HuH-7.5 (cell line): ENCODE measurements around the gene MRPL58.
"Not testable (repeated sequence)": the region's sequence is repeated elsewhere in the genome, so short reads cannot be mapped to it uniquely, and the experiment has no call there.

Source experiments
- DNase-seq: peaks from one replicate; pipeline ENCODE4 v3.0.0; 2011; ENCODE audit warnings: low spot score

Gene MRPL58

DNA sequence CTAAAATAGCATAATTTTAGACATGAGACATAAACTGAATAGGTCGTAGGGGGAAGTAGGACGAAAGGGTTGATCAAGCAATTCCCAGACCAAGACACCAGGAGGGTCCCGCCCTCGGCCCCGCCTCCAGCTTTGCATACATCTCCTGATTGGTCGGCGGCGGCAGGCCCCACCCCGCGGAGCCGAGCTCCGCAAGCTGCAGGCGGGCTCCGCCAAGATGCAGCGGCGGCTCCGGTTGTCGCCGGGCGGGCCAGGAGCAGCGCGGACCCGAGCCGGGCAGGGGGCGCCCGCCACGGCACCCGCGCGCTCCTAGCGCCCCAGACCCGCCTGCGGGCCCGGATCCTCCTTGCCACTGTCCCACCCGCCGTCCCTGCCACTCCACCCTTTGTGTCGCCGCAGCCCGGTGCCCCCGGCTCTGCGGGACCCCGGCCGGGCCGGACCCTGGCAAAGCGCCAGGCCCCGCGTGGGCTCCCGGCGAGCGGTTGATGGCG lies 25.0 kb upstream of the MRPL58 start, which contains the start of gene CDR2L:
Gene CDR2L, plus strand, starts transcription at position 215 of the 491 bp plus-strand sequence. CDS start 412 bp downstream, outside the sequence.
- peak; percentile 87 for DNase-seq

DNA sequence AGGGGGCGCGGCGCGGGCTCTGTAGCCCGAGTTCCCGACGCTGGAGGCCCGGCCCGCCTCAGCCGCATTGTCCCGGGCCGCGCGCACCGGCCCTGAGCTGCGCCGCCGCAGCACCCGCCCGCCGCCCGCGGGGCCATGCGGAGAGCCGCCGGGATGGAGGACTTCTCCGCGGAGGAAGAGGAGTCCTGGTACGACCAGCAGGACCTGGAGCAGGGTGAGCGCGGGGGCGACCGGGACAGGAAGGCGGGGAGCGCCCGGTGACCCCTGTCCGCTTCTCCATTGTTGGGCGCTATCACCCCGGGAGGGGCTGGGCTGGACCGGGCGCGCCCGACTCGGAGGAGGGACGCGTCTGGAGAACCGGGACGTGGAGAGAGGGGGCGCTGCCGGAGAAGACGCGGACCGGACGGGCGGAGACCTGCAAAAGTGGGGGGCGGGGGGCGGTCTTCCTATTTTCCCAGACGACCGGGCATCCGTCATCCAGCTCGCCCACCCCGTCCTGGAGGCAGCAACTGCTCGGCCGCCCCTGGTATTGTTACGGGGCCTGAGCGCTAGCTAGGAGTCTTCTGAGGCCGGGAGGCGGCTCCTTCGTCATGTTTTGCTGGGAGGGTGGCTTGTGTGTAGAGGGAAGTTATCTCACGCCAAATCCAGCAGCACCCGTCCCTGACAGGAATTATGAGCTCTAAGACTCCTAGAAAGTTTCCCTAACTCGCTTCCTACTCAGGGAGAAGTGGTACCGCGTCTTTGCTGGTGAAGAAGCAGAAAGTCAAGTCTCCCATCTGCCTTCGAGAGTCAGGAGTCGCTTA lies 24.4 kb upstream of the MRPL58 start:
- DNase-seq: peak; percentile 52

DNA sequence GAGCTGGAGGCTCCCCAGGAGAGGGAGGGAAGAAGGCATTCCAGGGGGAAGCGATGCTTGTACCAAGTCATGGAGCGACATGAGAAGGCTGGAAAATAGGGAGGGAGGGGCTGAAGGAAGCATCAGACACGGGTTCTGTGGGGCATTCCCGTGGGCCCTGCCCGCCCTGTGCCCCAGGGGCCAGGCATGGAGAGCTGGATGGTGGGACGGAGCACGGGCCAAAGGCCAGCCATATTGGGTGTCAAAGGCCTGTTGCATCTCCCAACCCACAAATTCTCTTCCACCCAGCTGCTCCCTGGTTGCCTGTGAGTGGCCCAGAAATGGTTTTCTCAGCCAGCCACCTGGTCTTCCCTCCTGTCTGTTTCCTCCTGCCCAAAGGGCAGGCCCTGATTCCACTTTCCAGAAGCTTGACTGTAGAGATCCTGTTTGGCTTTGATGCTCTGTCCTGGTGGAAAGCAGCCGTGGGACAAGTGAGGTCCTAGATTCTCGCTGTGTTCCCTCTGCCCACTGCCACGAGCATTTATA lies 21.8 kb upstream of the MRPL58 start:
- DNase-seq: no peak

DNA sequence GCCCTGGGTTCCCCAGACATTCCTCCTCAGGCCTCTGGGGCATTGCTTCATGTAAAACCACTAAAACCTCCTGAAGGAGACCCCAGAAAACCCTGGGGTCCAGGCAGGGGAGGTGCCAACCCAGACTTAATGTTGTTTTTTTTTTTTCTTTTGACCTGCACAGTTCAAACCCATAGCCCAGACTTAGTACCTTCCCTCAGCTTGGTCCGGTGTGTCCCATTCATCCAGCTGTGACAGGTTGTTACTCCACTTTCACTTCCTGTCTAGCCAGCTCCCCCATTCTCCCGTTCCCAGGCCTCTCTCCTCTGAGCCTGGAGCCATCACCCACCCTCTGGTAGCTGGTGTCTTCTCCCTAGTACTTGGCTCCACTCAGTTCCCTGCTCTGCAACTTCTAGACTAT lies 20.2 kb upstream of the MRPL58 start:
- DNase-seq: no peak

DNA sequence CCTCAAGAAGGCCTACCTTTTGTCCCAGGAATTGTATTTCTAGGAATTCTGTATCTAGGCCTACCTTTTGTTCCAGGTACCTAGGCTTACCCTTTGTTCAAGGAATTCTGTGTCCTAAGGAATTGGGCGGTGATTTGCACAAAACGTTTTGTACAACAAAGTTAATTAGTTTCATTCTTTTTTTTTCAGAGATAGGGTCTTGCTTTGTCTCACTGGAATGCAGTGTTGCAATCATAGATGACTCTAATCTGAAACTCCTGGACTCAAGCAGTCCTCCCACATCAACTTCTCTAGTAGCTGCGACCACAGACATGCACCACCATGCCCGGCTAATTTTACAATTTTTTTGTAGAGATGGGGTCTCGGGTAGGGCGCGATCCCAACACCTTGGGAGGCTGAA lies 18.0 kb upstream of the MRPL58 start:
- DNase-seq: no peak

DNA sequence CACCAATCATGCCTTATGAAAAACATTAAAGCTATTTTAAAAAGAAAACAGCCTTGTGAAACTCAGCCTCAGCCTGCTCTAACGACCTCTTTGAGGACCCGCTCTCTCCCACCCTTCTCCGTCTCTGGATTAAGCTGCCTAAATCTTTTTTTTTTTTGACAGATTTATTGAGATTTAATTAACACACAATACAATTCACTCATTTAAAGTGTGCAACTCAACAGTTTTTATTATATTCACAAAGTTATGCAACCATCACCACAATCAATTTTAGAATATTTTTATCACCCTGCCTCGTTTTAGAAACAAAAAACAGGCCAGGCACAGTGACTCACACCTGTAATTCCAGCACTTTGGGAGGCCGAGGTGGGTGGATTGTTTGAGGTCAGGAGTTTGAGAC lies 16.6 kb upstream of the MRPL58 start:
- DNase-seq: no peak

DNA sequence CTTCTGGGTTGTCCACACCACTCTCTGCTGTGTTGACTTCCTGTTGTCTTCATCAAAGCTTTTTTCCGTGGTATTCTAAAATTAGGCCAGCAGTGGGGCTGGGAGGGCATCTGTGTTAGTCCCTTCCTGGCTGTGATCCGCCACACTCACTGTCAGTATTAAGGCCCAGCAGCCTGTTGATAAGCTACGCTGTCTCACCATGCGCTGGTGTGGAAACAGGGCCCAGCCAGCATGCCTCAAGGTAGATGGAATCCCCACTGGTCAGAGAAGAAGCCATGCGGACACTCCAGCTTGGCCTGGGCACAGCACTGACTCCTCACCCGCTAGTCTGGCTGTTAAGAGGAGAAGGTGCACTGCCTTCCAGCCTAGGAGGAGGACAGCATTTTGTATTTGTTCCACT lies 13.7 kb upstream of the MRPL58 start:
- DNase-seq: no peak

DNA sequence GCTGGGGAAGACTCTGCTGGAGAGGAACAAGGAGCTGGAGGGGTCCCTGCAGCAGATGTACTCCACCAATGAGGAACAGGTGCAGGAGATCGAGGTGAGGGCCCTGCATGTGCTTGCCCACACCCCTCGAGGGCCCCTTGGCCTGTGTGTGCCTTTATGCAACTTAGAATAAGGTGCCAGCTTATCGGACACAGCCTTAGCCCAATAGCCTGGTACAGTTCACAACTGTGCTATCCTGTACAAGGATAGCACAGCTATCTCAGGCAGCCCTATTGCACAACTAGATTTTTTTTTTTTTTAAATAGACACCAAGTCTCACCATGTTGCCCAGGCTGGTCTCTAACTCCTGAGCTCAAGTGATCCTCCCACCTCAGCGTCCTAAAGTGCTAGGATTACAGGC lies 12.9 kb upstream of the MRPL58 start:
- no peak for DNase-seq

DNA sequence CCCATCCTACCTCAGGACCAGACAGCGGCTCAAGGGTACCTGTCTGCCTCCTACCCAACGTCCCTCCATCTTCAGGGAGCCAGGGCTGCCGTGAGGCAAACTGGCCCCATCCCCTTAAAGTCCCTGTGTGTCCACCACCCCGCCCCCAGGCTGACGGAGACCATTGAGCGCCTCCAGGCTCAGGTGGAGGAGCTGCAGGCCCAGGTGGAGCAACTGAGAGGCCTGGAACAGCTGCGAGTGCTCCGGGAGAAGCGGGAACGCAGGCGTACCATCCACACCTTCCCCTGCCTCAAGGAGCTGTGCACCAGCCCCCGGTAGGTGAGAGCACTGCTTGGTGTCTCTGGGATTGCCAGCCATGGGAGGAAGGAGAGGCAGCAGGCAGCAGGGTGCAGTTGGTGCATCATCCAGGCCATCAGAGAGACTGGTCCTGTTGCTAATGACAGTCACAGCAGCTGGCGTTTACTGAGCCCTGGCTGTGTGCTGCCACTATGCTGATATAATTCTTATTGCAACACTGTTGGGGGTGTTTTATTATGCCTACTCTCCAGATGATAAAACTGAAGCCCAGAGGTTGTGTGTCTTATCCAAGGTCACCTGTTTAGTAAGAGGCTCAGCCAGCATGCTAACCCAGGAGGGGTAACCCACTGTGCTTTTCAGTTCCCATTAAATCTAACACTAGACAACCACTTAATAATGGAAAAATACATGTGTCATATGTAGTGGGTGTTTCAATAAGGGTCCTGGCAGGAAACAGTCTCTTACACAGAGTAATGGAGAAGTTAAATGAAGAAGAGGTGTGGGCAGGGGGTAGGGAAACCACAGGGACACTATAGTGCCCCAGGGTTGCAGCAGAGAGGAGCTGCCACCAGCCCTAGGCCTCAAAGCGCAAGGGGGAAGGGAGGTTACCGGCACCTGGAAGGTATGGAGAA lies 10.3 kb upstream of the MRPL58 start:
- DNase-seq: no peak

DNA sequence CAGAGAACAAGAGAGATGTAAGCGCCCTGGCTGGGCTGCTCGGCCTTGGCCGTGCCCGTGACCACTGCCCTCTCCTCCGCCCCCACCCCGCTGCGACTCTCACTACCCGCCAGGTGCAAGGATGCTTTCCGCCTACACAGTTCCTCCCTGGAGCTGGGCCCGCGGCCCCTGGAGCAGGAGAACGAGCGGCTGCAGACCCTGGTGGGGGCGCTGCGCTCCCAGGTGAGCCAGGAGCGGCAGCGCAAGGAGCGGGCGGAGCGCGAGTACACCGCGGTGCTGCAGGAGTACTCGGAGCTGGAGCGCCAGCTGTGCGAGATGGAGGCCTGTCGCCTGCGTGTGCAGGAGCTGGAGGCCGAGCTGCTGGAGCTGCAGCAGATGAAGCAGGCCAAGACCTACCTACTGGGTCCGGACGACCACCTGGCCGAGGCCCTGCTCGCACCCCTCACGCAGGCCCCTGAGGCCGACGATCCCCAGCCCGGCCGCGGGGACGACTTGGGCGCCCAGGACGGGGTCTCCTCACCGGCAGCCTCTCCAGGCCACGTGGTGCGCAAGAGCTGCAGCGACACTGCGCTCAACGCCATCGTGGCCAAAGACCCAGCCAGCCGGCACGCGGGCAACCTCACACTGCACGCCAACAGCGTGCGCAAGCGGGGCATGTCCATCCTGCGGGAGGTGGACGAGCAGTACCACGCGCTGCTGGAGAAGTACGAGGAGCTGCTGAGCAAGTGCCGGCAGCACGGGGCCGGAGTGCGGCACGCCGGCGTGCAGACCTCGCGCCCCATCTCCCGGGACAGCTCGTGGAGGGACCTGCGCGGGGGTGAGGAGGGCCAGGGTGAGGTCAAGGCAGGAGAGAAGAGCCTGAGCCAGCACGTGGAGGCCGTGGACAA lies 9.2 kb upstream of the MRPL58 start:
- no peak for DNase-seq

DNA sequence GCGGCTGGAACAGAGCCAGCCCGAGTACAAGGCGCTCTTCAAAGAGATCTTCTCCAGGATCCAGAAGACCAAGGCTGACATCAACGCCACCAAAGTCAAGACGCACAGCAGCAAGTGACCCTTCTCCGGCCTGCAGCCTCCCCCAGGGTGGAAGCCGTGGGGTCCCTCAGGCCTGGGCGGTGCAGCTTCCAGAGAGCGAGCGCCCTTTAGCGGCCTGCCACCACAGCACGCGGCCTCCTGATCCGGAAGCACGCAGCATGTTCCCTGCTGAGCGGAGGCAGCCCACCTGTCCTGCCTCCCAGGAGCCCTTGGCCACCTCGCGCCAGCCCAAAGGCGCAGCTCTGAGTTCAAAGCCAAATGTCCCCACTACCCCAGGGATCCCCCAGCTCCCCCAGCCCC lies 8.5 kb upstream of the MRPL58 start:
- DNase-seq: no peak

DNA sequence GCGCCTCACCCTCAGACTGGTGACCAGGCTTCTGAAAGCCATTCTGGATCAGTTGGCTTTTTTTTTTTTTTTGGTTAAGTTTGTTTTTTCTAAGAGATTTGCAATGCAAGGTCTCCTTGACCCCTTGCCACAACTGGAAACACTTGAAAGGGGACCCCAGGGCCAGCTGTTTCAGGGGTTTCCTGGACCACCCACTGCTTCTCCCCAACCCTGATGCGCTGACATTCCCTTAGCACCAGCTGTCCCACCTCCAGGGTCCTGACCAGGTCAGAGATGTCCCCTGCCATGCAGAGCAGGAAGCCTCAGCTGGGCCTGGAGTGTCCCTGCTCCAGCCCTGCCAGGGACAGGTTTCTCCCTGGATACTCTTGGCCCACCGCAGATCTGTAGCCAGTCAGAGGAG lies 8.1 kb upstream of the MRPL58 start:
- no peak for DNase-seq

DNA sequence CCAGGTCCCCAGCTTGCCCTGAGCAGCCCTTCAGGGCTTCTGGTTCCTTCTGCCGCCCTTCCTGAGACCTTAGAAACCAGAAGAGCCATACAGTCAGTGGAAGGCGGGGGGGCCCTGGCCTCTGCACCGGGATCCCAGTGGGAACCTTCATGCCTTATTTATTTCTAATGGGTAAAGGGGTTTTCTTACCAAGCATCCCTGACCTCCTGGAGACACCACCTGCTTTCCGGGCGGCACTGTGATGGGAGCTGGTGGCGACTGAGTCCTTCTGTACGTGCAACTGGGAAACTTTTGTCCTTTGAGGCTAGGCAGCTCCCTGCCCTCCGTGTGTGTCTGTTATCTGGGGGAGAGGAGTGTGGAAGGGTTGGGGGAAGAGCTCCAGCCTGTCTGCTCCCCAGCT lies 7.2 kb upstream of the MRPL58 start:
- DNase-seq: no peak

DNA sequence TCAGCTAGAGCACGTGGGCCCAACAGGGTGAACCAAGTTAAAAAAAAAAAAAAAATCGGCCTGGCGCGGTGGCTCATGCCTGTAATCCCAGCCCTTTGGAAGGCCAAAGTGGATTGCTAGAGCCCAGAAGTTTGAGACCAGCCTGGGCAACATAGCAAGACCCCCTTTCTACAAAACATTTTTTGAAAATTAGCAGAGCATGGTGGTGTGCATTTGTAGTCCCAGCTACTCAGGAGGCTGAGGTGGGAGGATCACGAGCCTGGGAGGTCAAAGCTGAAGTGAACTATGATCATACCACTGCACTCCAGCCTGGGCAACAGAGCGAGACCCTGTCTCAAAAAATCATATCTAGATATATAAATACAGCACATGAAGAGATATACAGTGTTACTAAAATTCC lies 6.4 kb upstream of the MRPL58 start:
- not testable (repeated sequence) for DNase-seq

DNA sequence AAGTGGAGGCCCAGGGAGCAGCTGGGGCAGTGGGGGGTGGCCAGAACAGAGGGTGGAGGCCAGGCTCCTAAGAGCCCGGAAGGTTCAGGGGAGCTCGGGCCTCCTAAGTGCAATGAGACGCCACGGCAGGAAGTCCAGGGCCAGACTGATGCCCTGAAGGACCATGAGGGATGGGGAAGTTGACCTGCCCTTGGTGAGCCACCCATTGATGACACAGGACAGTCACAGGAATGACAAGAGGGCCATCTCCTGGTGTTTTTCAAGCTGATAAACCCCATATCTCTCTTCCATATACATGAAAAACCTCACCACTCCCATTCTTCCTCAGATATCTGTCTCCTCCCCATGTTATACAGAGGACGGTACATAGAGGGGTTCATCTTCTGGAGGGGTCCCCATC lies 5.8 kb upstream of the MRPL58 start:
- peak; percentile 37 for DNase-seq

DNA sequence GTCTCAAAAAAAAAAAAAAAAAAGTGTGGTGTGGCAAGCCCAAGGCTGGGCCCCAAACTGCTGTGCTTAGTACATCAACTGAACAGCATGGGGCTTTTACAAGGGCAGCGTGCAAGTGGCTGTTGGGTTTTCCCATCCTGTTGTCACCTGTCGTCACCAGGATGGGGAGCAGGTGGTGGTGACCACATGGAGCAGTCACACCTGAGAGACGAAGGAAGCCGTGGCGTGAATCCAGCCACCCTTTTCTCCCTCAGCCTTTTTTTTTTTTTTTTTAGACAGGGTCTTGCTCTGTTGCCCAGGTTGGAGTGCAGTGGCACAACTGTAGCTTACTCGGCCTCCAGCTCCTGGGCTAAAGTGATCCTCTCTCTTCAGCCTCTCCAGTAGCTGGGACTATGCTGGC lies 4.1 kb upstream of the MRPL58 start:
- no peak for DNase-seq

DNA sequence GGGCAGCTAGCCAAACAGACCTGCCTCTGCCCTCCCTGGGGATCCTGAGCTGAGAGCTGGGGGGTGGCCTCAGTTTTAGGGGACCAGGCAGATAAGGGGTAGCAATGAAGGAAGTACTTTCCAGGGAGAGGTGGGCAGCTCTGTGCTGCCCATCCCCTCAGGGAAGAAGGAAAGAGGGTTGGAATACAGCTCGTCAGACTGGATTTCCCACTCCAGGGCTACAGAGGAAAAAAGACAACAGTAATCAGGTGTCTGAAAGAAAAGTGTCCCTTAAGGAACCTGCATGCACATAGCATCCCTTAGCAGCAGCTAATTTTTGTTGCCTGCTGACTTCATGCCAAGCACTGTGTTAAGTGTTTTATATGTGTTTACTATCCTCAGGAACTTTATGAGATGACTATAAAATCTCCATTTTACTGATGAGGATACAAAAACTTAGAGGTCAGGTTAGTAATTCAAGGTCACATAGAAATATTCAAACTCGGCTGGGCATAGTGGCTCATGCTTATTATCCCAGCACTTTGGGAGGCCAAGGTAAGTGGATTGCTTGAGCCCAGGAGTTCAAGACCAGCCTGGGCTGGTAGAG lies 3.2 kb upstream of the MRPL58 start:
- no peak for DNase-seq

DNA sequence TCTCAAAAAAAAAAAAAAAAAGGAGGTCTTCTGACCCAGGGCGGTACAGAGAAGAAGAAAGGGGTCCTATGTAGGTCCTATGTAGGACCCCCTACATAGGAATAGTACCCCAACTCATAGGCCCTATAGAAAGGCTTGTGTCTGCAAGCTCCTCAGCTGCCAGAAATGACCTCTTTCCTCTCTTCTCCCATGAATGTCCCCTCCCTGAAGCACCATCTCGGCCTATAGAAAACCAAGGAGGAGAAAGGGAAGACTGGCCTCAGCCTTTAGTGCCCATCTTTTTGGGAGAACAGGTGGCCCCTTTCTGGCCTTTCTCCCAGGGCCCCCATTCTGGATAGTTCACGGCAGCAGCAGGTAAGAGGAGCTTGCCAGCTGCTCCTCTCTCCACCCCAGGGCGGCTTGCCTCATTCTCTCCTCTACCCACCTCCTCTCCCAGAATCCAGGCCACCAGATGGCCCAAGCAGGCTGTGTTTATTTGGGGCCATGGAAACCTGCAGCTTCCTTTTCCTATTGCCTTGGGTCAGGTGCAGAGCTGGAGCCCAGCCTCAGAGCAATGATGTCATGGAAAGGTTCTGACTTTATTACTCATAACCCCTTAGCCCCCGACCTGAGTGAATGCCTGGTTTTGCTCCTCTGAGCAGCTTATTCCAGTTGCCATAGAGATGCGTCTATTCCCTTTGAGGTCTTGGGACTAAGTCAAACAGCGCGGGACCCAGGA lies 1.6 kb upstream of the MRPL58 start:
- no peak for DNase-seq

DNA sequence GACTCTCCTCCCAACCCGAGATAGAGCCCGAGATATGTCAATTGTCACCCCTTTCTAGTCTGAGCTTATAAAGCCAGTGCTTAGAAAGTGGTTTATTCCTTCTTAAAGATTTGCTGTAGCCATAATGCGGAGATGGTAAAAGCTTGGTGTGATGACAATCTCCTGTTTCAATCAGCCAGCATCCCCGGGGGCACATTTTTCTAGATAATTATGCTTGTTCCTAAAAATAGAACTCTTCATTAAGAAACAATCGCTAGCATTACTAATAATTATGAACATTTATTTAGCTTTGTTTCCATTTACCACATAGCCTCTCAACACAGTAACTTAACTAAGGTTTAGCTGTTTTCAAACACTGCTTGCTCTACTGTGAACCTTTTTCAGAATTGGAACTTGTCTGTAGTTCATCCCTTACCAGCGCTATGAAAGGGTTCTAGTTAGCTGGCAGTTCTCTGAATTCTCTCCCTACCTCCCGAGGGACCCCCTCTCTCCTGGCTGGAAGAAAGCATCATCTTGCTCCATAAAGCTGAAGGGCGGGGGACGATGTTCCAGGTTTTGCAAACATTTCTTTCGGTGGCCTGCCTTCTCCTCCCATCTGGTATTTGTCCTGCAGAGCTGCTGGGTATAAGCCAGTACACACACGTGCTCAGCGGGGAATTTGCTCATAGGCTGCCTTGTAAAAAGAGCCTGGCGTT lies 922 bp upstream of the MRPL58 start:
- DNase-seq: no peak

DNA sequence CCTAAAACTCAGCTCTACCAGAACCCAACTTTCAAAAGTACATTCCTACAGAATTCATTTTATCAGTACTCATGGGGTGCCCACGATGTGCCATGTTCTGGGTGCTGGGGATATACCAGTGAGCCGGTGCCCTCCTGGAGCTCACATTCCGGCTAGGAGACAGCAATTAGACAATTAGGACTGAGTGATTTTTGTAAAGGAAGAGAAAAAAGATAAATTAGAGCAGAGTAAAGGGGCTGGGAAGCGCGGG lies 449 bp upstream of the MRPL58 start:
- no peak for DNase-seq
